GM19035 (cell line): ENCODE results near the gene SSH2.
"Not testable (repeated sequence)": the region's sequence is repeated elsewhere in the genome, so short reads cannot be mapped to it uniquely, and the experiment has no call there.

Experiments used
- ATAC-seq: cut with Tn5 transposase; IDR thresholded peaks from one replicate; pipeline ENCODE4 v1.9.1; 2021; ENCODE audit not compliant: unreplicated experiment

SSH2 gene

GRCh38 chr17:29782917-29783316 lies 147.1 kb downstream of the SSH2 start:
- ATAC-seq = no peak

GRCh38 chr17:29779812-29780190 lies 150.2 kb downstream of the SSH2 start:
- not testable (repeated sequence) for ATAC-seq

- ATAC-seq = no peak
Measured at GRCh38 chr17:29778956-29779811, 150.8 kb downstream of the SSH2 start.

- no peak for ATAC-seq
Measured at GRCh38 chr17:29777663-29778062, 152.4 kb downstream of the SSH2 start.

GRCh38 chr17:29776026-29776425 lies 154.0 kb downstream of the SSH2 start:
- no peak for ATAC-seq

- no peak for ATAC-seq
Measured at GRCh38 chr17:29772981-29773380, 157.0 kb downstream of the SSH2 start.

- ATAC-seq = no peak
Measured at GRCh38 chr17:29771546-29771945, 158.5 kb downstream of the SSH2 start.

GRCh38 chr17:29769225-29769624 lies 160.8 kb downstream of the SSH2 start:
- ATAC-seq = no peak

GRCh38 chr17:29766796-29767327 lies 163.2 kb downstream of the SSH2 start:
- no peak for ATAC-seq

- ATAC-seq = no peak
Measured at GRCh38 chr17:29764748-29765147, 165.3 kb downstream of the SSH2 start.

- ATAC-seq = no peak
Measured at GRCh38 chr17:29764217-29764616, 165.8 kb downstream of the SSH2 start.

- ATAC-seq = no peak
Measured at GRCh38 chr17:29763273-29763672, 166.8 kb downstream of the SSH2 start.

- ATAC-seq = peak; percentile 79
Measured at GRCh38 chr17:29761040-29761761, 168.8 kb downstream of the SSH2 start.

GRCh38 chr17:29760279-29761039 lies 169.6 kb downstream of the SSH2 start:
- no peak for ATAC-seq

GRCh38 chr17:29758255-29758654 lies 171.8 kb downstream of the SSH2 start:
- ATAC-seq = no peak

- no peak for ATAC-seq
Measured at GRCh38 chr17:29757788-29758187, 172.2 kb downstream of the SSH2 start.

GRCh38 chr17:29753845-29754439 lies 176.1 kb downstream of the SSH2 start:
- ATAC-seq = no peak

GRCh38 chr17:29749045-29749825 lies 180.8 kb downstream of the SSH2 start:
- no peak for ATAC-seq

- no peak for ATAC-seq
Measured at GRCh38 chr17:29748400-29748799, 181.6 kb downstream of the SSH2 start.

GRCh38 chr17:29747660-29748059 lies 182.4 kb downstream of the SSH2 start:
- no peak for ATAC-seq
